Spinal cord (tissue), 10 donors: ENCODE measurements around the gene PRR33. TPM values are rescaled to one million over a fixed set of nuclear protein-coding genes. Genes with fewer than 3 reads are reported as not detected.
"Not testable (repeated sequence)": the region's sequence is repeated elsewhere in the genome, so short reads cannot be mapped to it uniquely, and the experiment has no call there.

ENCODE experiments used
- DNase-seq, 6 donors: peaks; one replicate each; pipeline versions ENCODE4 v3.0.0 to v3.0.0-alpha.2; 2013 to 2015; ENCODE audit warnings: low spot score in 6 of 6, low read depth in 4 of 6
- H3K27ac ChIP-seq: one replicate; pipeline ENCODE4 v1.5.1; 2013; ENCODE audit warnings: low read depth, low read length, control low read depth
- H3K27me3 ChIP-seq: one replicate; pipeline ENCODE4 v1.6.1; 2013; ENCODE audit warnings: low read length; ENCODE audit not compliant: control insufficient read depth, insufficient read depth
- H3K36me3 ChIP-seq: one replicate; pipeline ENCODE4 v1.6.1; 2013; ENCODE audit warnings: low read length; ENCODE audit not compliant: control insufficient read depth, insufficient read depth
- H3K4me1 ChIP-seq: one replicate; pipeline ENCODE4 v1.6.1; 2013; ENCODE audit warnings: low read length; ENCODE audit not compliant: control insufficient read depth, insufficient read depth
- H3K4me3 ChIP-seq: one replicate; pipeline ENCODE4 v1.5.1; 2013; ENCODE audit warnings: low read depth, low read length, control low read depth
- H3K9me3 ChIP-seq: one replicate; pipeline ENCODE4 v1.6.1; 2013; ENCODE audit warnings: low read length; ENCODE audit not compliant: control insufficient read depth, insufficient read depth
- WGBS: methylation state at CpG from one replicate; pipeline ENCODE4 v1.1.5; 2013; ENCODE audit warnings: missing lambda C conversion rate; ENCODE audit not compliant: insufficient coverage; 5-methylcytosine and 5-hydroxymethylcytosine counted together
- polyA plus RNA-seq, 2 donors: library from polyadenylated mRNA; unstranded; fragments of 120-200 nt; gene quantifications; one replicate each; pipeline ENCODE4 v1.2.1, GENCODE V29; 2013; ENCODE audit not compliant: insufficient read length in 2 of 2
- total RNA-seq, 2 donors: library from RNA; depleted of rRNA in 1 of 2; stranded (reverse); fragments of 120-200 nt in 1 of 2; fragments of >200 nt in 1 of 2; gene quantifications; one replicate each; pipeline versions ENCODE4 v1.2.3 to v1.2.4, GENCODE V29; 2013 to 2014
- donor health status: healthy.

The PRR33 gene
- total and polyA plus RNA-seq, 4 donors: 0.08 to 0.21 TPM; not detected in 2

DNA sequence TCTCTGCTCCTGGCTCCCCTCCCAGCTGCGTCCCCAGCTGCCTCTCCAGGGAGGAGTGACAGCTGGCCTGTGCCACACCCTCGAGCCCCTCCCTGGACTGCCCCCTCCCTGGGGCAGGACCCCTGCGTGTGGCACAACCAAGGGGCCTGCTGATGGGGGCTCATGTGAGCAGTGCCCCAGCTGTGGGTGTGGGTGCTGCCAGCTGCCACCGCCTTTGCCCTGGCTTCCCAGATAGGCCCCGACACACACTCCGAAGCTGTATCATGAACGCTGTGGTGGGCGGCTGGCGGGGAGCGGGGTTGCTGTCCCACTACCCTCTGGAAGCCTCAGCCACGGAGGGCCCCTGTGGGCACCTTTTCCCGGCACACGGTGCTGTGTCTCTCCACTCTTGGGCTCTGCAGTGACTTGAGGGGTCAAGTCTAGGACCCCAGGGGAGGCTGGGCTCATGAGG, 15.8 kb downstream of the PRR33 start:
- not testable (repeated sequence) for H3K9me3 ChIP-seq, H3K36me3 ChIP-seq, H3K27me3 ChIP-seq, H3K4me3 ChIP-seq, DNase-seq
- Histone ChIP-seq H3K27ac (peak overlapping the region; percentile 72), H3K4me1 (peaks cover 35% of the 10 kb centered on the region)
- WGBS: 82% methylated on average over 12 of the region's 13 CpGs

DNA sequence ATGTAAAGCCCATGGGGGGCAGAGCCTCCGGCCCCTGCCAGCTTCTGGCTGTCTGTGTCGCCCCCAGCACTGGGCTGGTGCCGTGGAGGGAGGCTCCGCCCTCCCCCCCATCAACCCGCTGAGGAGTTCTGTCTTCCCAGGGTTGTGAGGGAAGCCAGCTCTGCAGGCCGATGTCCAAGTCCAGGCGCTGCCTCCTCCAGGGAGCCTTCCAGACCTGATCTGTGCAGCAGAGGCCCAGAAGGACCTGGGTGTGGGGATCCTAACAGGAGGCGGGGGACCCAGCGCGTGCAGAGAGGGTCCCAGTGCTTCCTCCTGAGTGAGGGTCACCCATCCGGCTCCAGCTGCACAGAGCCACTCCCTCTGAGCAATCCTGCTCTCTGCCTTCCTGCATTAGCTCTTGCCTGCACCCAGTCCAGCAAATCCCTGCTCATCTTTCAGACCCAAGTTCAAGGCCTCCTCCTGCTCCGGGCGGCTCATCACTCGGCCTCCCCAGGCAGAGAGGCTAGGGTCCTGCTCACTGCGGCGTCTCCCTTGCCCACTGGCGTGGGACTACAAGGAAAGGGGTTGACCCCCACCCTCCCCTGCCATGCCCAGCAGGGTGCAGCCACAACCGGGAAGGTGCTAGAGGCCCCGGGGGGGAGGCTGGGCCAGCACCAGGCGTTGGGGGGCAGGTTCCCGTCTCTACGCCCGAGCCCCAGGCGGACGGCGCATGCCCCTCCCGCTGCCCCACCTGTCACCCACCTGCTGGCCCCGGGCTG, 16.4 kb downstream of the PRR33 start:
- no peak for DNase-seq
- no peak overlapping the region for H3K27ac ChIP-seq
- no peak overlapping the region for H3K4me3 ChIP-seq
- peaks cover 34% of the 10 kb centered on the region for H3K4me1 ChIP-seq
- peaks cover 10% of the 10 kb centered on the region for H3K27me3 ChIP-seq
- no peaks in the 10 kb centered on the region for H3K9me3 ChIP-seq
- no peaks in the 10 kb centered on the region for H3K36me3 ChIP-seq
- 80% methylated on average over 25 of the region's 28 CpGs for WGBS

DNA sequence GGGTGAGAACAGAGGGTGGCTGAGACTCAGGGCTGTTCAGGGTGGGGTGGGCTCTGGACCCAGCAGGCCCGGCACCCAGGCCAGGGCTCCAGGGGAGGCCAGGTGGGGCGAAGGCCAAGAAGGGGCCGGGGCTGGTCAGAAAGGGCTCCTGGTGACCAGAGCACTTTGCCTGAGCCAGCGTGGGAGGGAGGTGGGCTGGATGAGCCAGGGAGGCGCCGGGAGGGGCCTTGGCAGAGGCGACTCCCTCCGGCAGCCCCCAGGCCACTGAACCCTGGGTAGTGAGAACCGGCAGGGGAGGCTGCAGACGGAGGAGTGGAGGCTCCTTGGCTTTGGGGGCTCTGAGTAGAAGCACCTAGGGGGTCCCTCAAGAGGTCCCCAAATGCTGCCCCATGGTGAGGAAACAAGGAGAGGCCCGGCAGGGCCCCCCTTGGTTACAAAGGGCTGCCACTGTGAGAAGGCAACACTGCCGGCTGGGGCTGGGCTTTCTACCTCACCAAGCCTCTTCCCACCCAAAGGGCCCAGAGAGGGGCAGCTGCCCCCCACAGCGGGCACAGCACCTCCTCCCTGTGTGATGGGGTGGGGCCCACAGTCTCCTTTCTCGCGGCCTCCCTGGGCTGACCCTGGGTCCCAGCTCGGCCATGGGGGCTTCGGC, 17.1 kb downstream of the PRR33 start:
- not testable (repeated sequence) for DNase-seq, H3K4me3 ChIP-seq, H3K36me3 ChIP-seq, H3K27ac ChIP-seq, H3K9me3 ChIP-seq
- Histone ChIP-seq H3K27me3 (peaks cover 11% of the 10 kb centered on the region), H3K4me1 (peaks cover 30% of the 10 kb centered on the region)
- WGBS: 86% methylated on average over 15 of the region's 17 CpGs

DNA sequence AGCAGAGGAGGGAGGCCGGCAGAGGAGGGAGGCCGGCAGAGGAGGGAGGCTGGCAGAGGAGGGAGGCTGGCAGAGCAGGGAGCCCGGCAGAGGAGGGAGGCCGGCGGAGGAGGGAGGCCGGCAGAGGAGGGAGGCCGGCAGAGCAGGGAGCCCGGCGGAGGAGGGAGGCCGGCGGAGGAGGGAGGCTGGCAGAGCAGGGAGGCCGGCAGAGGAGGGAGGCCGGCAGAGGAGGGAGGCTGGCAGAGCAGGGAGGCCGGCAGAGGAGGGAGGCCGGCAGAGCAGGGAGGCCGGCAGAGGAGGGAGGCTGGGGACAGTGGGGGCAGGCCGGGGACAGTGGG, 17.9 kb downstream of the PRR33 start:
- H3K36me3 ChIP-seq, H3K9me3 ChIP-seq, DNase-seq, H3K4me3 ChIP-seq: not testable (repeated sequence)
- 91% methylated on average over 14 of the region's 17 CpGs for WGBS
- peaks cover 30% of the 10 kb centered on the region for H3K4me1 ChIP-seq
- peak overlapping the region; percentile 61 for H3K27ac ChIP-seq
- peaks cover 13% of the 10 kb centered on the region for H3K27me3 ChIP-seq

DNA sequence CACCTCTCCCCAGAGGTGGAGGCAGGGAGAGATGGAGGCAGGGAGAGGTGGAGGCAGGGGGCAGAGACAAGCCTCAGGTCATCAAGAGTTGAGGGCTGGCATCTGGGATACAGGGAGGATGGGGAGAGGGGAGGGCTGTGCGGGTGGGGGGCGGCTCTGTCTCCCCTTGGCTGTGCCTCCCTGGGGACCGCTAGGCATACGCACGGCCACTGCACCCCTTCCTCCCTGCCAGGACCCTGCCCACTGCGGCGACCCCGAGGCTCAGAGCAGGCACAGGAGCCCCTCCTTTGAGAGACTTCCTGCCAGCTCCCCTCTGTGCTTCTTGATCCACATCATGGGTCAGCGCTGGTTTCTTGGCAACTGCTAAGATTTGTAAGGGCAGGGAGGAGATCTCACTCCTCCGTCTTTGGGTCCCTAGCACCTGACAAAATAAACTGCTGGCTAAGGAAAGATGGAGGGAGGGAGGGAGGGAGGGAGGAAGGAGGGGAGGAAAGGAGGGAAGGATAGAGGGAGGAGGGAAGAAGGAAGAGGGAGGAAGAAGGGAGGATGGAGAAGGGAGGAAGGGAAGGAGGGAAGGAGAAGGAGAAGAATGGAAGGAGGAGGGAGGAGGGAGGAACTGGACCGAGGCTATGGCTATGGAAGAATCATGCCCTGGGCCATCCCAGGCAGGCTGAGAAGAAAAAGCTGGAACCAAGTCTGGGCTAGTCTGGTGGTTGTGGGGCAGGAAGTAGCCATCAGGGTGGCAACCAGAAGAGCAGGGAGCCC, 18.5 kb downstream of the PRR33 start:
- Histone ChIP-seq H3K27ac (peak overlapping the region; percentile 61), H3K4me1 (peaks cover 30% of the 10 kb centered on the region), H3K27me3 (peaks cover 14% of the 10 kb centered on the region), H3K9me3 (no peaks in the 10 kb centered on the region), H3K36me3 (no peaks in the 10 kb centered on the region), H3K4me3 (no peak overlapping the region)
- WGBS: 14% methylated on average over 9 of the region's 11 CpGs
- peak in 4 of 6 donors; percentile 12 to 83 (median 38) for DNase-seq

DNA sequence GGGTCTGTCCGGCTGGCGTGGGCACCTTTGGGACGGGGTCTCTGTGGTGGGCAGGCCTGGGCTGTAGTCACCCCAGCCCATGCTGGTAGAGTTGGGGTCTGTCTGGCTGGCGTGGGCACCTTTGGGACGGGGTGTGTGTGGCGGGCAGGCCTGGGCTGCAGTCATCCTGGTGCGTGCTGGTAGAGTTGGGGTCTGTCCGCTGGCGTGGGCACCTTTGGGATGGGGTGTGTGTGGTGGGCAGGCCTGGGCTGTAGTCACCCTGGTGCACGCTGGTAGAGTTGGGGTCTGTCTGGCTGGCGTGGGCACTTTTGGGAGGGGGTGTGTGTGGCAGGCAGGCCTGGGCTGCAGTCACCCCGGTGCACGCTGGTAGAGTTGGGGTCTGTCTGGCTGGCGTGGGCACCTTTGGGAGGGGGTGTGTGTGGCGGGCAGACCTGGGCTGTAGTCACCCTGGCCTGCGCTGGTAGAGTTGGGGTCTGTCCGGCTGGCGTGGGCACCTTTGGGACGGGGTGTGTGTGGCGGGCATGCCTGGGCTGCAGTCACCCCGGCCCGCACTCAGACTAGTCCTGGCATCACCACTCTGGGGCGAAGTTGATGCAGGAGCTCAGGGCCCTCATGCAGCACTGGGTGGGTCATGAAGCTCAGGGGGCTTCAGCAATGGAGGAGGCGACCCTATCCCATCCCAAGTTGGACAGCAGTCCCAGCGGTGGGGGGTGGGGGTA, 19.3 kb downstream of the PRR33 start:
- Histone ChIP-seq H3K9me3 (no peaks in the 10 kb centered on the region), H3K4me1 (peaks cover 30% of the 10 kb centered on the region), H3K36me3 (no peaks in the 10 kb centered on the region), H3K4me3 (no peak overlapping the region), H3K27ac (peak overlapping the region; percentile 47), H3K27me3 (peaks cover 14% of the 10 kb centered on the region)
- no peak for DNase-seq
- 95% methylated on average over 22 of the region's 25 CpGs for WGBS

DNA sequence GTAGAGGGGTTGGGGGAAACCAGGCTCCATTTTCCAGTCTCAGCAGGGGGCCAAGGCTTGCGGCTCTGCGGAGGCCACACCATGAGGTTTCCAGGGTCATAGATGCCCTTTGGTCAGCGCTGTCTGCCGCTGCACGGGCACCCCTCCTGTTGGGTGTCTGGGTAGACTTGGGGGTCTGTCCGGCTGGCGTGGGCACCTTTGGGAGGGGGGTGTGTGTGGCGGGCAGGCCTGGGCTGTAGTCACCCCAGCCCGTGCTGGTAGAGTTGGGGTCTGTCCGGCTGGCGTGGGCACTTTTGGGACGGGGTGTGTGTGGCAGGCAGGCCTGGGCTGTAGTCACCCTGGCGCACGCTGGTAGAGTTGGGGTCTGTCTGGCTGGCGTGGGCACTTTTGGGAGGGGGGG, 20.2 kb downstream of the PRR33 start:
- Histone ChIP-seq H3K27me3 (peaks cover 14% of the 10 kb centered on the region), H3K4me3 (no peak overlapping the region), H3K36me3 (no peaks in the 10 kb centered on the region), H3K27ac (no peak overlapping the region), H3K4me1 (peaks cover 21% of the 10 kb centered on the region), H3K9me3 (no peaks in the 10 kb centered on the region)
- WGBS: 87% methylated on average over 13 of the region's 15 CpGs
- no peak for DNase-seq

DNA sequence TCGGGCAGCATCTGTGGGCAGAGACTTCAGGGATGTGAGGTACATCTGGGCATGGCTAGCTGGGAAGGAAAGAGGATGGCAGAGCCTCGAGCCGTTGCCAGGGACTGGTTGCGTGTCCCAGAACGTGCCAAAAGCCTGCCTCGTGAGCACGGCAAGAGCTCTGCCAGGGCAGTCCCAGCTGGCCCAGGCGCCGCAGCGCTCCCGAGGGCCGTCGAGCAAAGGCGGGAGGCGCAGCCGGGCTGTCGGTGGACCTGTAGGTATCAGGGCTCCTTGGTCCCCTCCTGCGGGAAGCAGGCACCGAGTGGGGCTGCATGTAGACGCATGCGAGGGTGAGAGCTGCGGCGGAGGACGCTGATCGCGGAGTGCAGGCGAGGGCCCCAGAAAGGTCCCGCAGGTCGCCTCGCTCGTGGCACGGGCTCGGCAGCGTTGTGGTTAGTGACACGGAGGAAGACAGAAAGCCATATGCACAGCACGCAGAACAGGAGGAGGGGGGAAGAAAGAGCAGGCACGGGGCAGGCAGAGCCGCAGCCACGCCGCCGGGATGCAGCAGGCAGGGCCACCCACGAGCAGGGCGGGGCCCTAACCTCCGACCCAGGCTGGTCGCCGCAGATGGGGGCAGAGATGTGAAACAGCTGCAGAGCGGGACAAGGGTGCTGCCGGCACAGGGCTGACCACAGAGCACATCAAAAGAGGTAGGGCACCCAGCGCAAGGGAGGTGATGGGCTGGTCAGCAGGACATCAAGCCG, 20.8 kb downstream of the PRR33 start:
- H3K27ac ChIP-seq: no peak overlapping the region
- WGBS: 33% methylated on average over 50 of the region's 50 CpGs
- peaks cover 14% of the 10 kb centered on the region for H3K27me3 ChIP-seq
- DNase-seq: peak in 2 of 6 donors; percentile 46 to 56
- peaks cover 14% of the 10 kb centered on the region for H3K4me1 ChIP-seq
- H3K36me3 ChIP-seq: no peaks in the 10 kb centered on the region
- no peak overlapping the region for H3K4me3 ChIP-seq
- H3K9me3 ChIP-seq: no peaks in the 10 kb centered on the region

DNA sequence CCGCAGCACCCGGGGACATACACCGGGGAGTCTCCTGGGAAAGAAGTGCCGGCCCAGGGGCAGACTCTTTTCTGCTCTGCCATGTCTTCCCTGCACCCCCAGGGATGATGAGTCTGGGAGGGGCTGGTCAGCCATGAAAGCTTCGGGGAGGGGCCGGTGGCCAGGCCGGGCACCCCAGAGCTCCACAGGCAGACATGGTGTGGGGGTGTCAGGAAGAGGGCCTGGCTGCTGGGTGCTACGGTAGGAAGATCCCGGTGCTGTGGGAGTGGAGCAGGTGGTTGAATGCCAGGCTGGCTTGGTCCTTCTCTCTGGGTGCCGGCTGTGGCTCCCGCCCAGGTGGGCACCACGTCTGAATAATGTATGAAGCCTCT, 21.4 kb downstream of the PRR33 start:
- H3K4me1 ChIP-seq: peaks cover 16% of the 10 kb centered on the region
- 72% methylated on average over 11 of the region's 12 CpGs for WGBS
- H3K27me3 ChIP-seq: peaks cover 14% of the 10 kb centered on the region
- H3K9me3 ChIP-seq: no peaks in the 10 kb centered on the region
- H3K36me3 ChIP-seq: no peaks in the 10 kb centered on the region
- DNase-seq: no peak
- no peak overlapping the region for H3K4me3 ChIP-seq
- H3K27ac ChIP-seq: no peak overlapping the region
